GM18909 (cell line): Measurements from ENCODE around the gene ITGAX.
"Not testable (repeated sequence)": the region's sequence is repeated elsewhere in the genome, so short reads cannot be mapped to it uniquely, and the experiment has no call there.

ENCODE experiments used
- ATAC-seq: cut with Tn5 transposase; IDR thresholded peaks from one replicate; pipeline ENCODE4 v1.9.1; 2021; ENCODE audit warnings: mild to moderate bottlenecking; ENCODE audit not compliant: unreplicated experiment, poor library complexity

The ITGAX gene

GRCh38 chr16:31354394-31355291 is at the start of gene ITGAX:
Gene ITGAX, plus strand, starts transcription at chr16:31355176. Its CDS starts 79 bp downstream, at chr16:31355255.
- peak; percentile 73 for ATAC-seq

GRCh38 chr16:31305219-31305618 is 49.8 kb upstream of the ITGAX start:
- no peak for ATAC-seq

- not testable (repeated sequence) for ATAC-seq
Measured at GRCh38 chr16:31308381-31308780, 46.6 kb upstream of the ITGAX start.

- no peak for ATAC-seq
Measured at GRCh38 chr16:31322500-31322899, 32.5 kb upstream of the ITGAX start.

GRCh38 chr16:31323959-31324629 is 30.9 kb upstream of the ITGAX start:
- ATAC-seq: no peak

GRCh38 chr16:31325171-31325570 is 29.8 kb upstream of the ITGAX start:
- no peak for ATAC-seq

GRCh38 chr16:31327646-31328225 is 27.2 kb upstream of the ITGAX start:
- ATAC-seq: no peak

GRCh38 chr16:31328322-31329052 is 26.5 kb upstream of the ITGAX start:
- ATAC-seq: no peak

- no peak for ATAC-seq
Measured at GRCh38 chr16:31329671-31330552, 25.1 kb upstream of the ITGAX start.

GRCh38 chr16:31330553-31330890 is 24.5 kb upstream of the ITGAX start:
- ATAC-seq: no peak

GRCh38 chr16:31331141-31331764 is 23.7 kb upstream of the ITGAX start:
- no peak for ATAC-seq

- ATAC-seq: no peak
Measured at GRCh38 chr16:31331807-31332301, 23.1 kb upstream of the ITGAX start.

- no peak for ATAC-seq
Measured at GRCh38 chr16:31332544-31332943, 22.4 kb upstream of the ITGAX start.

GRCh38 chr16:31333686-31334649 is 21.0 kb upstream of the ITGAX start:
- no peak for ATAC-seq

GRCh38 chr16:31334934-31335333 is 20.0 kb upstream of the ITGAX start:
- no peak for ATAC-seq

GRCh38 chr16:31335431-31335830 is 19.5 kb upstream of the ITGAX start:
- no peak for ATAC-seq

- ATAC-seq: not testable (repeated sequence)
Measured at GRCh38 chr16:31338166-31338685, 16.8 kb upstream of the ITGAX start.

GRCh38 chr16:31344712-31345111 is 10.3 kb upstream of the ITGAX start:
- ATAC-seq: peak; percentile 94
